B cell (primary cell): ENCODE data around the gene ABCB10. TPM values are rescaled to one million over a fixed set of nuclear protein-coding genes. Genes with fewer than 3 reads are reported as not detected.
A peak's percentile ranks its signal among the peaks of the same experiment; 100 is the strongest.

Experiments used
- ATAC-seq: fragments of 200-7000 bp; cut with Tn5 transposase; one replicate; pipeline ENCODE4 v1.10.0; 2021; ENCODE audit warnings: low read depth, mild to moderate bottlenecking, moderate number of reproducible peaks, moderate library complexity
- CTCF ChIA-PET: fragments of 350-600 bp; sonication (Branson Sonifier 250); formaldehyde crosslinking; loops from one replicate; lab custom pipeline; 2021; ENCODE audit warnings: antibody characterized with exemption, inconsistent platforms; lab: Charles Lee
- POLR2A ChIA-PET: fragments of 350-600 bp; sonication (Branson Sonifier 250); formaldehyde crosslinking; loops from one replicate; lab custom pipeline; 2021; ENCODE audit warnings: antibody characterized with exemption; lab: Charles Lee
- DNase-seq: peaks from one replicate; pipeline ENCODE4 v3.0.0; 2013
- H2AFZ ChIP-seq: 2 replicates; pipeline ENCODE4 v1.6.1; 2012; ENCODE audit warnings: mild to moderate bottlenecking, low read depth, low read length; ENCODE audit not compliant: insufficient read depth, poor library complexity, severe bottlenecking
- H3K27ac ChIP-seq, 2 donors: 1 replicate in 1 of 2; 2 replicates in 1 of 2; pipeline ENCODE4 v1.5.1; 2012 to 2013; ENCODE audit warnings: low read length in 2 of 2, mild to moderate bottlenecking in 2 of 2, moderate library complexity in 1 of 2
- H3K27me3 ChIP-seq, 4 experiments: fragments of 200-600 bp in 1 of 4; sonication (generic) in 1 of 4; replicated peaks in 1 of 4; 1 replicate in 2 of 4; 2 replicates in 2 of 4; pipeline versions ENCODE4 v1.6.1 to v1.7.0; 2013 to 2016; ENCODE audit warnings: low read length in 3 of 4, mild to moderate bottlenecking in 2 of 4, mixed read lengths in 1 of 4, moderate library complexity in 1 of 4; ENCODE audit not compliant: insufficient read depth in 4 of 4, control insufficient read depth in 3 of 4; ENCODE audit errors: control extremely low read depth in 1 of 4
- H3K36me3 ChIP-seq, 2 experiments: replicated peaks in 1 of 2; 1 replicate in 1 of 2; 2 replicates in 1 of 2; pipeline versions ENCODE4 v1.6.1 to v1.7.1; 2013; ENCODE audit warnings: low read length in 1 of 2; ENCODE audit not compliant: insufficient read depth in 2 of 2, control insufficient read depth in 1 of 2; ENCODE audit errors: control extremely low read depth in 1 of 2, extremely low read depth in 1 of 2
- H3K4me1 ChIP-seq, 2 donors: fragments of 200-600 bp in 1 of 2; sonication (generic) in 1 of 2; 1 replicate in 1 of 2; 2 replicates in 1 of 2; pipeline versions ENCODE4 v1.5.1 to v1.6.1; 2013 to 2017; ENCODE audit warnings: low read length in 2 of 2; ENCODE audit not compliant: control insufficient read depth in 2 of 2, insufficient read depth in 2 of 2
- H3K4me2 ChIP-seq: replicated peaks from 2 replicates; pipeline ENCODE3; 2012; ENCODE audit warnings: mild to moderate bottlenecking, low read depth, low read length; ENCODE audit not compliant: poor library complexity, severe bottlenecking
- H3K4me3 ChIP-seq, 5 experiments: fragments of 200-600 bp in 1 of 5; sonication (generic) in 1 of 5; 1 replicate in 3 of 5; 2 replicates in 2 of 5; pipeline versions ENCODE4 v1.5.1 to v1.7.0; 2011 to 2016; ENCODE audit warnings: low read length in 4 of 5, mild to moderate bottlenecking in 4 of 5, low read depth in 2 of 5, control low read depth in 1 of 5, moderate library complexity in 1 of 5; ENCODE audit not compliant: insufficient read depth in 1 of 5; ENCODE audit errors: control extremely low read depth in 1 of 5, extremely low read depth in 1 of 5
- H3K79me2 ChIP-seq: fragments of 200-600 bp; sonication (generic); one replicate; pipeline ENCODE4 v1.6.0; 2016; ENCODE audit warnings: low read length; ENCODE audit not compliant: control insufficient read depth, insufficient read depth
- H3K9ac ChIP-seq: fragments of 200-600 bp; sonication (generic); 2 replicates; pipeline ENCODE4 v1.6.1; 2017; ENCODE audit warnings: mild to moderate bottlenecking, low read length, moderate library complexity
- H3K9me3 ChIP-seq, 3 donors: one replicate each; pipeline versions ENCODE4 v1.6.1 to v1.7.1; 2013; ENCODE audit warnings: low read length in 2 of 3; ENCODE audit not compliant: control insufficient read depth in 2 of 3, insufficient read depth in 1 of 3; ENCODE audit errors: control extremely low read depth in 1 of 3
- H4K20me1 ChIP-seq: 2 replicates; pipeline ENCODE4 v1.6.0; 2012; ENCODE audit warnings: mild to moderate bottlenecking, low read length; ENCODE audit not compliant: insufficient read depth, control insufficient read depth, poor library complexity, severe bottlenecking
- H3K27ac Mint-ChIP-seq: one replicate; pipeline ENCODE4 v1.8.0; 2021; ENCODE audit warnings: mixed read lengths
- H3K27me3 Mint-ChIP-seq: one replicate; pipeline ENCODE4 v1.8.0; 2021; ENCODE audit warnings: mixed read lengths
- H3K4me1 Mint-ChIP-seq: one replicate; pipeline ENCODE4 v1.8.0; 2021; ENCODE audit warnings: mixed read lengths
- H3K4me3 Mint-ChIP-seq: one replicate; pipeline ENCODE4 v1.8.0; 2021; ENCODE audit warnings: mixed read lengths
- H3K9me3 Mint-ChIP-seq: one replicate; pipeline ENCODE4 v1.8.0; 2022; ENCODE audit warnings: mixed read lengths; ENCODE audit not compliant: insufficient read depth
- EZH2 ChIP-seq: IDR thresholded peaks from 2 replicates; pipeline ENCODE4 v1.6.1; 2012; ENCODE audit warnings: borderline replicate concordance, low read depth, mild to moderate bottlenecking, moderate library complexity, low read length; ENCODE audit not compliant: insufficient read depth, poor library complexity, severe bottlenecking
- WGBS: methylation state at CpG from one replicate; pipeline ENCODE4 v1.1.5; 2013; ENCODE audit warnings: missing lambda C conversion rate; ENCODE audit not compliant: insufficient coverage; 5-methylcytosine and 5-hydroxymethylcytosine counted together
- intact Hi-C: fragments of 100-400 bp; cut with micrococcal nuclease; formaldehyde crosslinking; loops from one replicate; pipeline ENCODE4 v1.10.0; 2022
- polyA plus RNA-seq: library from polyadenylated mRNA; depleted of rRNA; stranded (reverse); fragments of >200 nt; gene quantifications from 2 replicates; pipeline ENCODE4 v1.2.3, GENCODE V29; 2012
- small RNA-seq: library from RNA; depleted of rRNA; stranded (forward); fragments of <200 nt; gene quantifications from one replicate; pipeline ENCODE3, GENCODE V24; 2012; ENCODE audit warnings: low replicate concordance, low read depth; ENCODE audit not compliant: insufficient read length
- total RNA-seq, 2 donors: library from RNA; stranded (reverse); fragments of 120-200 nt in 1 of 2; gene quantifications; 1 replicate in 1 of 2; 2 replicates in 1 of 2; pipeline versions ENCODE4 v1.2.3 to v1.2.4, GENCODE V29; 2013 to 2022
- TF ChIP-seq, protein P1 (sequence below): fragments of 200-600 bp; IDR thresholded peaks from one replicate; pipeline ENCODE4 v1.8.0; 2022; ENCODE audit warnings: antibody characterized with exemption, mild to moderate bottlenecking

Gene ABCB10
- total and polyA plus RNA-seq, 2 donors (not counting 1 experiment from before 2014, with no cell fraction given), result 6.5 to 18.6 TPM

DNA sequence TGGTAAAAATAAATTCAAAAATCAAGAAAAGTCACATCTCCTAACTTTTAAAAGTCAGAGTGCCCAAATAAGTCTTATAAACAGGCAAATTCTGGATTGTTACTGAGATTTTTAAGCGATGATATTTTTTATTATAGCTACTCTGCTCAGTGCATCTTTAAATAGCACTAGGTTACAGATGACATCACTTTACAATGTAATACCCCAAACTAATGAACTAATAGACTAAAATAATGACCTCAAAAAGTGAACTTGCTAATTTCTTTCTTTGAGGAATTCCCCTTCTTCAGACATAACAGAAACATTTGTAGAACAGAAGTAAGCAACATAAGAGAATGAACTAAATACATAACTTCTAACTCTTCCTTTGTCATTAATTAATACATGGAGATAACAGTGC, 91.6 kb downstream of the ABCB10 start:
- intact Hi-C loops, result no loop called here
- Histone ChIP-seq H3K36me3 (peaks cover 21 to 82% of the 10 kb centered on the region in 2 experiments), H2AFZ (no peak overlapping the region), H3K9me3 (no peaks in the 10 kb centered on the region), H3K27me3 (no peaks in the 10 kb centered on the region), H3K9ac (no peak overlapping the region), H3K79me2 (no peaks in the 10 kb centered on the region), H3K4me3 (no peak overlapping the region), H3K4me1 (no peaks in the 10 kb centered on the region), H3K4me2 (no peak overlapping the region), H4K20me1 (no peaks in the 10 kb centered on the region), H3K27ac (no peak overlapping the region)
- peak overlapping the region; percentile 22 for H3K27ac Mint-ChIP-seq
- ChIA-PET POLR2A (no interaction called here), CTCF (interaction anchor here (0.6 to 7.5 kb wide), 2 partner anchors 9 to 14 kb away, joined by 3 to 47 read pairs; no protein-coding TSS in a partner anchor)
- no peaks in the 10 kb centered on the region for H3K27me3 Mint-ChIP-seq
- DNase-seq (no peak), ATAC-seq (no peak)
- WGBS, result no CpG with 5 or more reads among the region's 1 CpG
- H3K4me1 Mint-ChIP-seq, result peaks cover 4% of the 10 kb centered on the region
- TF ChIP-seq, protein P1, sequence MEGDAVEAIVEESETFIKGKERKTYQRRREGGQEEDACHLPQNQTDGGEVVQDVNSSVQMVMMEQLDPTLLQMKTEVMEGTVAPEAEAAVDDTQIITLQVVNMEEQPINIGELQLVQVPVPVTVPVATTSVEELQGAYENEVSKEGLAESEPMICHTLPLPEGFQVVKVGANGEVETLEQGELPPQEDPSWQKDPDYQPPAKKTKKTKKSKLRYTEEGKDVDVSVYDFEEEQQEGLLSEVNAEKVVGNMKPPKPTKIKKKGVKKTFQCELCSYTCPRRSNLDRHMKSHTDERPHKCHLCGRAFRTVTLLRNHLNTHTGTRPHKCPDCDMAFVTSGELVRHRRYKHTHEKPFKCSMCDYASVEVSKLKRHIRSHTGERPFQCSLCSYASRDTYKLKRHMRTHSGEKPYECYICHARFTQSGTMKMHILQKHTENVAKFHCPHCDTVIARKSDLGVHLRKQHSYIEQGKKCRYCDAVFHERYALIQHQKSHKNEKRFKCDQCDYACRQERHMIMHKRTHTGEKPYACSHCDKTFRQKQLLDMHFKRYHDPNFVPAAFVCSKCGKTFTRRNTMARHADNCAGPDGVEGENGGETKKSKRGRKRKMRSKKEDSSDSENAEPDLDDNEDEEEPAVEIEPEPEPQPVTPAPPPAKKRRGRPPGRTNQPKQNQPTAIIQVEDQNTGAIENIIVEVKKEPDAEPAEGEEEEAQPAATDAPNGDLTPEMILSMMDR, result no peak
- no peak for TF ChIP-seq EZH2
- H3K4me3 Mint-ChIP-seq, result no peak overlapping the region
- H3K9me3 Mint-ChIP-seq, result no peaks in the 10 kb centered on the region

Small RNA genes within 50 kb of the gene (small RNA-seq; reads per million reads assigned to genes)
- gene HMGN2P19, result not detected
- gene RNA5SP78, result not detected
- gene RNU4-21P, result not detected

Other genes starting within 250 kb of the ABCB10 start
- 15.8 and 17.4 TPM in 2 replicates for gene CCSAP, start 215.7 kb downstream of the ABCB10 start, total RNA-seq
- gene CCSAP, start 215.7 kb downstream of the ABCB10 start, polyA plus RNA-seq, result 3.3 and 7.7 TPM in 2 replicates
- not detected in 2 replicates for gene ACTA1, start 124.6 kb downstream of the ABCB10 start, total RNA-seq
- 0.21 and 0.30 TPM in 2 replicates for gene ACTA1, start 124.6 kb downstream of the ABCB10 start, polyA plus RNA-seq
- gene NUP133, start 50.4 kb downstream of the ABCB10 start, total RNA-seq, result 49.7 and 50.5 TPM in 2 replicates
- 10.5 and 18.0 TPM in 2 replicates for gene NUP133, start 50.4 kb downstream of the ABCB10 start, polyA plus RNA-seq
- gene TAF5L, start 67.4 kb upstream of the ABCB10 start, total RNA-seq, result 21.2 and 24.0 TPM in 2 replicates
- 15.7 and 23.4 TPM in 2 replicates for gene TAF5L, start 67.4 kb upstream of the ABCB10 start, polyA plus RNA-seq
- gene URB2, start 67.5 kb upstream of the ABCB10 start, total RNA-seq, result 9.6 and 11.2 TPM in 2 replicates
- gene URB2, start 67.5 kb upstream of the ABCB10 start, polyA plus RNA-seq, result 5.4 and 6.5 TPM in 2 replicates